ENCODE data around the gene SOWAHC. TPM values are rescaled to one million over a fixed set of nuclear protein-coding genes. Genes with fewer than 3 reads are reported as not detected.
A peak's percentile ranks its signal among the peaks of the same experiment; 100 is the strongest.

The SOWAHC gene
- total and polyA plus RNA-seq, 2 of the 13 experiments (the other 11 are each of a cell fraction or from before 2014, with no cell fraction given) = 21.2 to 22.5 TPM

DNA sequence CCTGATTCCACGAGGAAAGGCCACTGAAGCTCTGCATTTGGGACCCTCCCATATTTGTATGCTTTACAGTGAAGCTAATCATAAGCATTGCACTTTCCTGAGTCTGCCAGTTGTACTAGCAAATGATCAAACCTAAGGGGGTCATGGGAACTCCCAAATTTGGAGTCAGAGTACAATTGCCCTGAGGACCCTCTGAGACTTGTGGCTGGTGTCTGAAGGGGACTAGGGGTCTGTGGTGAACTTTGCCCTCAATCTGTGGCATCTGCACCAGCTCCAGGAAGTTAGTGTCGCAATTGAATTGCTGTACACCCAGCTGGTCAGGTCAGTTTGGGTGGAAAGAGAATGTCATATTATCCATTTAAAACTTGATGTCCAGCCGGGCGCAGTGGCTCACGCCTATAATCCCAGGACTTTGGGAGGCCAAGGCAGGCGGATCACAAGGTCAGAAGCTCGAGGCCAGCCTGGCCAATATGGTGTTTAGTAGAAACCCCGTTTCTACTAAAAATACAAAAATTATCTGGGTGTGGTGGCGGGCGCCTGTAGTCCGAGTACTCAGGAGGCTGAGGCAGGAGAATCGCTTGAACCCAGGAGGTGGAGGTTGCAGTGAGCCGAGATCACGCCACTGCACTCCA lies 18.1 kb downstream of the SOWAHC start (continued):
- TF ChIP-seq ZBTB1 (CRISPR knock-in tag; IDR thresholded peaks at IDR 0.05; ENCODE audit: borderline replicate concordance) = no peak
- TF ChIP-seq SNAPC4 (CRISPR knock-in tag; IDR thresholded peaks at IDR 0.05) = peak; percentile 91
- no peak for TF ChIP-seq ZNF577 (CRISPR knock-in tag; IDR thresholded peaks at IDR 0.05; ENCODE audit: borderline replicate concordance, low read depth)
- TF ChIP-seq ASH2L (IDR thresholded peaks at IDR 0.05; ENCODE audit: insufficient read length, low read depth, low read length) = peak; percentile 60
- peak; percentile 21; the same call in 1 of the 2 replicates for TF ChIP-seq NFYB (CRISPR knock-in tag; IDR thresholded peaks at IDR 0.05)
- no peak; the same call in 1 of the 2 replicates for TF ChIP-seq CCDC6 (CRISPR knock-in tag; IDR thresholded peaks at IDR 0.05)
- peak; percentile 81 for TF ChIP-seq HOXA3 (CRISPR knock-in tag; IDR thresholded peaks at IDR 0.05)
- peak; percentile 84; the same call in 1 of the 2 replicates for TF ChIP-seq ZBTB20 (CRISPR knock-in tag; IDR thresholded peaks at IDR 0.05; ENCODE audit: borderline replicate concordance, low read depth)
- TF ChIP-seq ZNF770 (CRISPR knock-in tag; IDR thresholded peaks at IDR 0.05) = peak; percentile 39
- peak; percentile 41; the same call in 1 of the 2 replicates for TF ChIP-seq TBX2 (CRISPR knock-in tag; IDR thresholded peaks at IDR 0.05; ENCODE audit: borderline replicate concordance)
- TF ChIP-seq ZNF383 (CRISPR knock-in tag; IDR thresholded peaks at IDR 0.05; ENCODE audit: borderline replicate concordance) = no peak
- TF ChIP-seq LCORL (IDR thresholded peaks at IDR 0.05) = no peak
- peak; percentile 92 for TF ChIP-seq LCORL (CRISPR knock-in tag; IDR thresholded peaks at IDR 0.05)
- TF ChIP-seq ZNF709 (CRISPR knock-in tag; IDR thresholded peaks at IDR 0.05) = 0 out of 2 replicates have a peak, but pooled peaks have one; percentile 12
- no peak; the same call in 1 of the 2 replicates for TF ChIP-seq ZBTB25 (CRISPR knock-in tag; IDR thresholded peaks at IDR 0.05)
- peak; percentile 32; the same call in 1 of the 2 replicates for TF ChIP-seq DRAP1 (CRISPR knock-in tag; IDR thresholded peaks at IDR 0.05)
- no peak; the same call in 1 of the 2 replicates for TF ChIP-seq TCF7 (IDR thresholded peaks at IDR 0.05; ENCODE audit: low read depth)
- peak; percentile 40; the same call in 1 of the 2 replicates for TF ChIP-seq SP4 (CRISPR knock-in tag; IDR thresholded peaks at IDR 0.05)
- no peak for TF ChIP-seq FOXO4 (CRISPR knock-in tag; conservative IDR thresholded peaks at IDR 0.05)
